HFFc6 (cell line): ENCODE results near the gene ACSL3. TPM values are rescaled to one million over a fixed set of nuclear protein-coding genes. Genes with fewer than 3 reads are reported as not detected.

Experiments used
- DNase-seq: peaks from one replicate; pipeline ENCODE4 v3.0.0-alpha.2; 2018
- H3K27ac Mint-ChIP-seq: 2 replicates; pipeline ENCODE4 v1.8.0; 2020; ENCODE audit warnings: mild to moderate bottlenecking, mixed read lengths
- H3K27me3 Mint-ChIP-seq: 2 replicates; pipeline ENCODE4 v1.8.0; 2021; ENCODE audit warnings: mild to moderate bottlenecking, moderate library complexity, mixed read lengths; ENCODE audit not compliant: insufficient read depth
- H3K36me3 Mint-ChIP-seq: 2 replicates; pipeline ENCODE4 v1.8.0; 2021; ENCODE audit warnings: low read depth, mixed read lengths
- H3K4me1 Mint-ChIP-seq: 2 replicates; pipeline ENCODE4 v1.8.0; 2020; ENCODE audit warnings: low read depth, mixed read lengths
- H3K4me3 Mint-ChIP-seq: 2 replicates; pipeline ENCODE4 v1.8.0; 2020; ENCODE audit warnings: mild to moderate bottlenecking, moderate library complexity, mixed read lengths
- H3K9me3 Mint-ChIP-seq: 2 replicates; pipeline ENCODE4 v1.8.0; 2020; ENCODE audit warnings: mild to moderate bottlenecking, mixed read lengths
- CTCF ChIP-seq: fragments of 200-600 bp; sonication (generic); IDR thresholded peaks from 2 replicates; pipeline ENCODE4 v1.5.0; 2021; ENCODE audit warnings: antibody characterized with exemption, mild to moderate bottlenecking
- total RNA-seq, 6 experiments: library from RNA; stranded (reverse); fragmentation: NEBNext Ultra II Directional; extraction: Animal tissue kit (Norgen Biotek cat#: 25700); gene quantifications; 2 replicates in 1 of 6; 3 replicates in 5 of 6; pipeline ENCODE4 v1.2.3, GENCODE V29; 2021

Gene ACSL3
- total RNA-seq, 6 experiments from 2014 or later, result 64.5 to 119 (median 87.8) TPM

DNA sequence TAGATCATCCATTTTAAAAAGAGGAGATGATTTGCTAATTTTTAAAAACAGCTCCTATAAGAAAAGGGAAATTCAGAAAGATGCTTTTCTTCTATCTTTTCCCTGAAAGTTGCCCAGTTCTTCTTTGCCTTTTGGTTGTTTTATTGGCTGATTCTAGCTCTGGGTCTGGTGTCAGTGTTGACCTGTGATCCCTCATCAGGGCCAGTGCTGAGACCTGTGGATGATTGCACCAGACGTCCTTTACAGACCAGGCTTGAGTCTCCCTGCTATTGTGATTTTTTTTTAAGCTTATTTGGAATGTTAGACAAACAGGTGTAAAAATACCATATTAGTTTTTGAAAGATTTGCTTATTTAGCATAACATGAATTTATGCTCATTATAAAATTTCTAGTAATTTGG is 88.2 kb downstream of the ACSL3 start:
- Mint-ChIP-seq H3K4me1 (peaks cover 65% of the 10 kb centered on the region), H3K9me3 (no peaks in the 10 kb centered on the region), H3K27me3 (no peaks in the 10 kb centered on the region; the same call in 1 of the 2 replicates)

DNA sequence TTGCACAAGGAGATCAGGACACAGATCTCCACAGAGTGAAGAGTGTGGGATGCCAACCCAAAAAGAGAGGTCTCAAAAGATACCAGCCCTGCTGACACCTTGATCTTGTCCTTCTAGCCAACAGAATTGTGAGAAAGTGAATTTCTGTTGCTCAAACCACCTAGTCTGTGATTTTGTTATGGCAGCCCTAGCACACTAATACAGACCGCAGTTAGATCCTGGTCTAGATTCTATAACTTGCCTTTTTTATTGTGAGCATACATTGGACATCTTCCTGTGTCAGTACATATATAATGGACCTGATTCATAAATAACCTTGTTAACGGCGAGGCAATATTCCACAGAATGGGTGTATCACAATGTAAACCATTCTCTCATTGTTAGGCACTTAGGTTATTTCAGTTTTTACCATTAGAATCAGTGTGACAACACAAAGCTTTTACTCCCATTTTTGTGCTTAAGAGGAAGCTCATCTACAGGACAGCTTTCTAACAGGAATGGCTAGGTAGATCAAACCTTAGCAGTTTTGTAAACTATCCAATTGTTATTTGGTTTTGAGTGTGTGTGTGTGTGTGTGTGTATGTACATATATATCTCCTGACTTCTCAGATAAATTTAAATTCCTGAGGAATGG is 89.0 kb downstream of the ACSL3 start:
- Mint-ChIP-seq H3K36me3 (0 out of 2 replicates have a peak, but pooled peaks cover 12% of the 10 kb centered on the region), H3K27ac (peak overlapping the region; percentile 74), H3K27me3 (no peaks in the 10 kb centered on the region; the same call in 1 of the 2 replicates), H3K9me3 (no peaks in the 10 kb centered on the region), H3K4me3 (no peak overlapping the region), H3K4me1 (peaks cover 57% of the 10 kb centered on the region)
- no peak for TF ChIP-seq CTCF
- no peak for DNase-seq

More for the DNA sequence above, 88.2 kb downstream of the ACSL3 start:
- Mint-ChIP-seq H3K27ac (no peak overlapping the region), H3K36me3 (0 out of 2 replicates have a peak, but pooled peaks cover 12% of the 10 kb centered on the region), H3K4me3 (no peak overlapping the region)
- DNase-seq, result no peak
- TF ChIP-seq CTCF, result no peak

- Mint-ChIP-seq H3K4me1 (peaks cover 48% of the 10 kb centered on the region), H3K27me3 (no peaks in the 10 kb centered on the region; the same call in 1 of the 2 replicates), H3K9me3 (no peaks in the 10 kb centered on the region), H3K36me3 (0 out of 2 replicates have a peak, but pooled peaks cover 10% of the 10 kb centered on the region), H3K27ac (peak overlapping the region; percentile 76), H3K4me3 (peak overlapping the region; percentile 67)
- no peak for TF ChIP-seq CTCF
- peak; percentile 74 for DNase-seq
Observed at GRCh38 chr2:222950638-222951285, 89.9 kb downstream of the ACSL3 start.

DNA sequence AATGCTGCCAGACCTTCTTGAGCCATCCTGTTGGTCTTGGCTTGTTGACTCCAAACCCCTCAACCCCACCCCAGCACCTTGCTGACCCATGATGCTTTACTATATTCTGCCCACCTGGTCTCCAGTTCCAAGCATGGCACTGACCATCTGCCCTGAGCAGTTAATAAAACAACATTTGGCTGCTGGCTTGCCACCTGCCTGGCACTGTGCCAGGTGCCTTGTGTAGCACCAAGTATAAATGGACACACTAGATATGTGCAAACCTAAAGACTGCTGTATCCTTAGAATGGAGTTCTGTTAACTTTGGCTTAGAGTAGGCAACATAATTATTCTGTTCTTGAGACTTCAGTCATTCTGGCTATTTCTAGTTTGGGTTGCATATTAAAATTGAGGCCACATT is 91.4 kb downstream of the ACSL3 start:
- Mint-ChIP-seq H3K4me1 (peaks cover 33% of the 10 kb centered on the region), H3K36me3 (0 out of 2 replicates have a peak, but pooled peaks cover 6% of the 10 kb centered on the region), H3K27me3 (no peaks in the 10 kb centered on the region; the same call in 1 of the 2 replicates), H3K4me3 (no peak overlapping the region), H3K9me3 (no peaks in the 10 kb centered on the region), H3K27ac (no peak overlapping the region)
- TF ChIP-seq CTCF, result no peak
- DNase-seq, result no peak

DNA sequence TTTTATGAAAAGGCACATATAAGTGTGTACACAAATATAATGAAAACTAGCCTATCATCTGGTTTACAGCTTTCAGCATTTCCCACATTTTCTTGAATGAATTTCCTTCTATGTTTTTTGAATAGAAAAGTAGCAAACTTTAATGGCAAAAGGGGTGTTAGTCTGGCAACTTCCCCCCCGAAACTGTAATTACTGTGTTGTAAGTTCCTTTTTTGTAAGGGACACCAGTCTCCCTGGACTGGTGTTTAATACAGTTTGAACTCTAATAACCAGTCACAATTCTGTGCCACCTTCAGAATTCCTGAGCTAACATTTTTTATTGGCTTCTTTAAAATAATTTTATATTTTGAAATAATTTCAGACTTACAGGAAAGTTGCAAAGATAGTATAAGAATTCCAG is 94.2 kb downstream of the ACSL3 start:
- no peak for TF ChIP-seq CTCF
- no peak for DNase-seq
- no peaks in the 10 kb centered on the region for H3K36me3 Mint-ChIP-seq
- no peak overlapping the region for H3K4me3 Mint-ChIP-seq
- H3K9me3 Mint-ChIP-seq, result no peaks in the 10 kb centered on the region
- H3K4me1 Mint-ChIP-seq, result peaks cover 43% of the 10 kb centered on the region
- no peak overlapping the region for H3K27ac Mint-ChIP-seq
- H3K27me3 Mint-ChIP-seq, result no peaks in the 10 kb centered on the region
